ENCODE data around the gene GTF2A1L. TPM values are rescaled to one million over a fixed set of nuclear protein-coding genes. Genes with fewer than 3 reads are reported as not detected.
A peak's percentile ranks its signal among the peaks of the same experiment; 100 is the strongest.
"Not testable (repeated sequence)": the region's sequence is repeated elsewhere in the genome, so short reads cannot be mapped to it uniquely, and the experiment has no call there.

Gene GTF2A1L
- total RNA-seq, 1 experiment from 2014 or later: 0.11 TPM

GRCh38 chr2:48592067-48592466 lies 25.6 kb upstream of the GTF2A1L start:
- no peak for DNase-seq (ENCODE audit: low read depth in 1 of 2, low spot score in 2 of 2)
- peaks cover 5% of the 10 kb centered on the region; the same call in 1 of the 2 replicates for H3K36me3 ChIP-seq
- no peaks in the 10 kb centered on the region for H3K9me3 ChIP-seq (replicated peaks)
- no peak overlapping the region for H3K4me3 ChIP-seq
- H3K4me1 ChIP-seq (replicated peaks): no peaks in the 10 kb centered on the region
- no peak overlapping the region for H3K27ac ChIP-seq
- H3K27me3 ChIP-seq (replicated peaks): no peaks in the 10 kb centered on the region

GRCh38 chr2:48596751-48597150 lies 20.9 kb upstream of the GTF2A1L start:
- H3K9me3 ChIP-seq (replicated peaks); H3K4me3 ChIP-seq; DNase-seq (ENCODE audit: low read depth in 1 of 2, low spot score in 2 of 2); H3K4me1 ChIP-seq (replicated peaks); H3K36me3 ChIP-seq; H3K27ac ChIP-seq; H3K27me3 ChIP-seq (replicated peaks): not testable (repeated sequence)

GRCh38 chr2:48597492-48597891 lies 20.2 kb upstream of the GTF2A1L start:
- Histone ChIP-seq H3K9me3 (replicated peaks) (no peaks in the 10 kb centered on the region), H3K27me3 (replicated peaks) (no peaks in the 10 kb centered on the region; the same call in 1 of the 2 replicates), H3K4me3 (no peak overlapping the region), H3K27ac (no peak overlapping the region), H3K36me3 (peaks cover 5% of the 10 kb centered on the region; the same call in 1 of the 2 replicates), H3K4me1 (replicated peaks) (no peaks in the 10 kb centered on the region)
- no peak for DNase-seq (ENCODE audit: low read depth in 1 of 2, low spot score in 2 of 2)

GRCh38 chr2:48600204-48600813 lies 17.3 kb upstream of the GTF2A1L start:
- H3K4me1 ChIP-seq (replicated peaks): no peaks in the 10 kb centered on the region
- DNase-seq (ENCODE audit: low read depth in 1 of 2, low spot score in 2 of 2): peak in 1 of 2 experiments; percentile 54
- no peak overlapping the region for H3K4me3 ChIP-seq

GRCh38 chr2:48600917-48601316 lies 16.7 kb upstream of the GTF2A1L start:
- no peaks in the 10 kb centered on the region for H3K36me3 ChIP-seq
- no peak overlapping the region for H3K27ac ChIP-seq

More at GRCh38 chr2:48600204-48600813, 17.3 kb upstream of the GTF2A1L start:
- H3K27ac ChIP-seq: no peak overlapping the region
- peaks cover 2% of the 10 kb centered on the region; the same call in 1 of the 2 replicates for H3K36me3 ChIP-seq
- H3K27me3 ChIP-seq (replicated peaks): no peaks in the 10 kb centered on the region; the same call in 1 of the 2 replicates
- H3K9me3 ChIP-seq (replicated peaks): no peaks in the 10 kb centered on the region

GRCh38 chr2:48601349-48601748 lies 16.3 kb upstream of the GTF2A1L start:
- no peak overlapping the region for H3K27ac ChIP-seq
- no peaks in the 10 kb centered on the region for H3K36me3 ChIP-seq

More at GRCh38 chr2:48600917-48601316, 16.7 kb upstream of the GTF2A1L start:
- Histone ChIP-seq H3K9me3 (replicated peaks) (no peaks in the 10 kb centered on the region), H3K4me3 (no peak overlapping the region), H3K4me1 (replicated peaks) (no peaks in the 10 kb centered on the region), H3K27me3 (replicated peaks) (no peaks in the 10 kb centered on the region; the same call in 1 of the 2 replicates)
- DNase-seq (ENCODE audit: low read depth in 1 of 2, low spot score in 2 of 2): no peak

GRCh38 chr2:48605482-48606175 lies 12.0 kb upstream of the GTF2A1L start:
- DNase-seq (ENCODE audit: low read depth in 1 of 2, low spot score in 2 of 2): no peak
- Histone ChIP-seq H3K4me3 (no peak overlapping the region), H3K4me1 (replicated peaks) (peaks cover 15% of the 10 kb centered on the region), H3K27me3 (replicated peaks) (no peaks in the 10 kb centered on the region; the same call in 1 of the 2 replicates), H3K36me3 (no peaks in the 10 kb centered on the region), H3K9me3 (replicated peaks) (no peaks in the 10 kb centered on the region), H3K27ac (no peak overlapping the region)

More at GRCh38 chr2:48601349-48601748, 16.3 kb upstream of the GTF2A1L start:
- Histone ChIP-seq H3K27me3 (replicated peaks) (no peaks in the 10 kb centered on the region; the same call in 1 of the 2 replicates), H3K4me1 (replicated peaks) (no peaks in the 10 kb centered on the region), H3K9me3 (replicated peaks) (no peaks in the 10 kb centered on the region), H3K4me3 (no peak overlapping the region)
- no peak for DNase-seq (ENCODE audit: low read depth in 1 of 2, low spot score in 2 of 2)

GRCh38 chr2:48607307-48608014 lies 10.2 kb upstream of the GTF2A1L start:
- Histone ChIP-seq H3K4me1 (replicated peaks) (peaks cover 15% of the 10 kb centered on the region), H3K9me3 (replicated peaks) (no peaks in the 10 kb centered on the region), H3K4me3 (no peak overlapping the region), H3K27me3 (replicated peaks) (no peaks in the 10 kb centered on the region), H3K27ac (peak overlapping the region; percentile 29; the same call in 1 of the 2 replicates), H3K36me3 (no peaks in the 10 kb centered on the region)
- DNase-seq (ENCODE audit: low read depth in 1 of 2, low spot score in 2 of 2): peak; percentile 54 to 58

- Histone ChIP-seq H3K27me3 (replicated peaks) (no peaks in the 10 kb centered on the region), H3K27ac (no peak overlapping the region), H3K4me3 (no peak overlapping the region), H3K4me1 (replicated peaks) (peaks cover under 1% of the 10 kb centered on the region; the same call in 1 of the 2 replicates), H3K36me3 (no peaks in the 10 kb centered on the region), H3K9me3 (replicated peaks) (no peaks in the 10 kb centered on the region)
- DNase-seq (ENCODE audit: low read depth in 1 of 2, low spot score in 2 of 2): no peak
These were observed 4.4 kb upstream of the GTF2A1L start for GRCh38 chr2:48613211-48613610.

- not testable (repeated sequence) for H3K4me3 ChIP-seq; H3K9me3 ChIP-seq (replicated peaks); H3K4me1 ChIP-seq (replicated peaks); H3K27me3 ChIP-seq (replicated peaks); H3K36me3 ChIP-seq; H3K27ac ChIP-seq; DNase-seq (ENCODE audit: low read depth in 1 of 2, low spot score in 2 of 2)
These were observed 3.1 kb upstream of the GTF2A1L start for GRCh38 chr2:48614581-48614980.

- no peaks in the 10 kb centered on the region for H3K9me3 ChIP-seq (replicated peaks)
- no peak for DNase-seq (ENCODE audit: low read depth in 1 of 2, low spot score in 2 of 2)
- H3K4me1 ChIP-seq (replicated peaks): no peaks in the 10 kb centered on the region
- H3K27me3 ChIP-seq (replicated peaks): no peaks in the 10 kb centered on the region
- H3K27ac ChIP-seq: no peak overlapping the region
- no peaks in the 10 kb centered on the region for H3K36me3 ChIP-seq
- H3K4me3 ChIP-seq: no peak overlapping the region
These were observed 1.9 kb downstream of the GTF2A1L start for GRCh38 chr2:48619526-48619925.

- Histone ChIP-seq H3K27ac (no peak overlapping the region), H3K36me3 (no peaks in the 10 kb centered on the region), H3K27me3 (replicated peaks) (no peaks in the 10 kb centered on the region), H3K9me3 (replicated peaks) (no peaks in the 10 kb centered on the region), H3K4me3 (no peak overlapping the region), H3K4me1 (replicated peaks) (no peaks in the 10 kb centered on the region)
- DNase-seq (ENCODE audit: low read depth in 1 of 2, low spot score in 2 of 2): no peak
These were observed 2.9 kb downstream of the GTF2A1L start for GRCh38 chr2:48620604-48621003.

GRCh38 chr2:48622691-48623090 lies 5.0 kb downstream of the GTF2A1L start:
- H3K27me3 ChIP-seq (replicated peaks); H3K36me3 ChIP-seq; H3K4me1 ChIP-seq (replicated peaks); H3K4me3 ChIP-seq; H3K27ac ChIP-seq; DNase-seq (ENCODE audit: low read depth in 1 of 2, low spot score in 2 of 2); H3K9me3 ChIP-seq (replicated peaks): not testable (repeated sequence)

GRCh38 chr2:48624696-48625095 lies 7.0 kb downstream of the GTF2A1L start:
- no peaks in the 10 kb centered on the region for H3K9me3 ChIP-seq (replicated peaks)
- no peak overlapping the region for H3K27ac ChIP-seq
- no peak overlapping the region for H3K4me3 ChIP-seq
- no peaks in the 10 kb centered on the region for H3K4me1 ChIP-seq (replicated peaks)
- no peaks in the 10 kb centered on the region for H3K36me3 ChIP-seq
- DNase-seq (ENCODE audit: low read depth in 1 of 2, low spot score in 2 of 2): no peak
- H3K27me3 ChIP-seq (replicated peaks): no peaks in the 10 kb centered on the region
